Natural killer cell (primary cell): ENCODE measurements around the gene P4HB. TPM values are rescaled to one million over a fixed set of nuclear protein-coding genes. Genes with fewer than 3 reads are reported as not detected.

Experiments used
- ATAC-seq, 3 donors: fragments of 150-1000 bp in 2 of 3; fragments of 200-7000 bp in 1 of 3; cut with Tn5 transposase; 1 replicate in 1 of 3; 2 replicates in 2 of 3; pipeline ENCODE4 v1.10.0; 2021; ENCODE audit warnings: mild to moderate bottlenecking in 2 of 3, moderate library complexity in 2 of 3
- DNase-seq, 2 donors: peaks; one replicate each; pipeline versions ENCODE4 v3.0.0 to v3.0.0-alpha.2; 2013 to 2021; ENCODE audit warnings: mixed read lengths in 1 of 2
- H3K27ac ChIP-seq: one replicate; pipeline ENCODE4 v1.5.1; 2013; ENCODE audit warnings: mild to moderate bottlenecking, low read length
- H3K27me3 ChIP-seq: one replicate; pipeline ENCODE4 v1.6.1; 2013; ENCODE audit warnings: low read length; ENCODE audit not compliant: control insufficient read depth, insufficient read depth
- H3K36me3 ChIP-seq: one replicate; pipeline ENCODE4 v1.6.1; 2013; ENCODE audit warnings: low read length; ENCODE audit not compliant: control insufficient read depth, insufficient read depth
- H3K4me1 ChIP-seq: one replicate; pipeline ENCODE4 v1.6.1; 2013; ENCODE audit warnings: low read length; ENCODE audit not compliant: control insufficient read depth, insufficient read depth
- H3K4me3 ChIP-seq: one replicate; pipeline ENCODE4 v1.5.1; 2013; ENCODE audit warnings: low read length
- H3K9me3 ChIP-seq: one replicate; pipeline ENCODE4 v1.6.1; 2013; ENCODE audit warnings: low read length; ENCODE audit not compliant: control insufficient read depth, insufficient read depth
- H3K27ac Mint-ChIP-seq, 2 donors: one replicate each; pipeline ENCODE4 v1.8.0; 2022; ENCODE audit warnings: mild to moderate bottlenecking in 2 of 2, mixed read lengths in 2 of 2, moderate library complexity in 1 of 2
- H3K27me3 Mint-ChIP-seq, 2 donors: one replicate each; pipeline ENCODE4 v1.8.0; 2022; ENCODE audit warnings: low read depth in 2 of 2, mixed read lengths in 2 of 2
- H3K36me3 Mint-ChIP-seq: one replicate; pipeline ENCODE4 v1.8.0; 2022; ENCODE audit warnings: mixed read lengths
- H3K4me1 Mint-ChIP-seq, 2 donors: one replicate each; pipeline ENCODE4 v1.8.0; 2022; ENCODE audit warnings: mixed read lengths in 2 of 2
- H3K4me3 Mint-ChIP-seq: one replicate; pipeline ENCODE4 v1.8.0; 2022; ENCODE audit warnings: mild to moderate bottlenecking, moderate library complexity, mixed read lengths
- H3K9me3 Mint-ChIP-seq, 2 donors: one replicate each; pipeline ENCODE4 v1.8.0; 2022; ENCODE audit warnings: mixed read lengths in 2 of 2
- CTCF ChIP-seq: fragments of 200-600 bp; IDR thresholded peaks from one replicate; pipeline ENCODE4 v1.8.0; 2022; ENCODE audit warnings: antibody characterized with exemption
- WGBS: methylation state at CpG from one replicate; pipeline ENCODE4 v1.1.7; 2013; ENCODE audit warnings: missing lambda C conversion rate; ENCODE audit not compliant: insufficient coverage; 5-methylcytosine and 5-hydroxymethylcytosine counted together
- intact Hi-C: fragments of 100-400 bp; cut with micrococcal nuclease; formaldehyde crosslinking; loops from one replicate; pipeline ENCODE4 v1.14.2; 2022
- total RNA-seq, 4 donors: library from RNA; stranded (reverse); fragments of 120-200 nt in 1 of 4; gene quantifications; one replicate each; pipeline versions ENCODE4 v1.2.3 to v1.2.4, GENCODE V29; 2013 to 2022

Gene P4HB
- 100 to 1,000 TPM; 334 to 468 (median 386) TPM for total RNA-seq
- 310 TPM for total RNA-seq (2013)

GRCh38 chr17:81859906-81860755, at the start of gene P4HB:
Gene P4HB, minus strand, starts transcription at chr17:81860535. Its CDS starts 64 bp downstream, at chr17:81860471.
- H3K4me1 ChIP-seq, result peaks cover 32% of the 10 kb centered on the region
- no peak for TF ChIP-seq CTCF
- intact Hi-C loops, result loop anchor here (2.0 kb wide), 1 partner anchor 27 kb away; the partner anchor contains the start of gene MCRIP1
- Mint-ChIP-seq H3K27me3 (peaks cover 0 to 3% of the 10 kb centered on the region in 2 donors), H3K27ac (peak within 1 kb of the TSS; percentile 96 to 99), H3K4me1 (peaks cover 25 to 31% of the 10 kb centered on the region in 2 donors), H3K4me3 (peak within 1 kb of the TSS; percentile 93), H3K36me3 (no peaks in the 10 kb centered on the region), H3K9me3 (no peaks in the 10 kb centered on the region)
- H3K27me3 ChIP-seq, result no peaks in the 10 kb centered on the region
- WGBS, result under 1% methylated on average over 95 of the region's 95 CpGs
- H3K9me3 ChIP-seq, result no peaks in the 10 kb centered on the region
- H3K27ac ChIP-seq, result peak within 1 kb of the TSS; percentile 98
- H3K36me3 ChIP-seq, result peaks cover 15% of the 10 kb centered on the region
- peak in 1 of 2 donors; percentile 36 for DNase-seq
- no peak for ATAC-seq
- H3K4me3 ChIP-seq, result peak within 1 kb of the TSS; percentile 65

GRCh38 chr17:81909231-81909630, 48.9 kb upstream of the P4HB start:
- H3K4me1 Mint-ChIP-seq, result peaks cover 5 to 21% of the 10 kb centered on the region in 2 donors
- intact Hi-C loops, result no loop called here
- H3K36me3 ChIP-seq, result peaks cover 43% of the 10 kb centered on the region
- H3K4me1 ChIP-seq, result peaks cover 18% of the 10 kb centered on the region
- DNase-seq (no peak), ATAC-seq (no peak)
- no peaks in the 10 kb centered on the region for H3K36me3 Mint-ChIP-seq
- H3K27ac ChIP-seq, result no peak overlapping the region
- no peaks in the 10 kb centered on the region for H3K9me3 Mint-ChIP-seq
- H3K4me3 ChIP-seq, result no peak overlapping the region
- no peak overlapping the region for H3K27ac Mint-ChIP-seq
- H3K9me3 ChIP-seq, result no peaks in the 10 kb centered on the region
- 97% methylated on average over 12 of the region's 12 CpGs for WGBS
- H3K4me3 Mint-ChIP-seq, result no peak overlapping the region
- no peaks in the 10 kb centered on the region for H3K27me3 Mint-ChIP-seq
- no peaks in the 10 kb centered on the region for H3K27me3 ChIP-seq
- TF ChIP-seq CTCF, result no peak

- 97% methylated on average over 11 of the region's 11 CpGs for WGBS
- no peaks in the 10 kb centered on the region for H3K36me3 Mint-ChIP-seq
- no peak overlapping the region for H3K27ac ChIP-seq
Measured at GRCh38 chr17:81908793-81909192, 48.5 kb upstream of the P4HB start.

More at GRCh38 chr17:81908793-81909192, 48.5 kb upstream of the P4HB start:
- Mint-ChIP-seq H3K4me3 (no peak overlapping the region), H3K9me3 (no peaks in the 10 kb centered on the region), H3K27ac (no peak overlapping the region), H3K27me3 (no peaks in the 10 kb centered on the region), H3K4me1 (peaks cover 5 to 21% of the 10 kb centered on the region in 2 donors)
- Histone ChIP-seq H3K4me3 (no peak overlapping the region), H3K4me1 (peaks cover 18% of the 10 kb centered on the region), H3K27me3 (no peaks in the 10 kb centered on the region), H3K36me3 (peaks cover 39% of the 10 kb centered on the region), H3K9me3 (no peaks in the 10 kb centered on the region)
- DNase-seq (no peak), ATAC-seq (no peak)
- intact Hi-C loops, result no loop called here
- no peak for TF ChIP-seq CTCF
